GM21367 (cell line): ENCODE results near the gene FAM222B.
"Not testable (repeated sequence)": the region's sequence is repeated elsewhere in the genome, so short reads cannot be mapped to it uniquely, and the experiment has no call there.

Experiments used
- ATAC-seq: cut with Tn5 transposase; IDR thresholded peaks from one replicate; pipeline ENCODE4 v1.9.1; 2021; ENCODE audit not compliant: unreplicated experiment

The FAM222B gene

DNA sequence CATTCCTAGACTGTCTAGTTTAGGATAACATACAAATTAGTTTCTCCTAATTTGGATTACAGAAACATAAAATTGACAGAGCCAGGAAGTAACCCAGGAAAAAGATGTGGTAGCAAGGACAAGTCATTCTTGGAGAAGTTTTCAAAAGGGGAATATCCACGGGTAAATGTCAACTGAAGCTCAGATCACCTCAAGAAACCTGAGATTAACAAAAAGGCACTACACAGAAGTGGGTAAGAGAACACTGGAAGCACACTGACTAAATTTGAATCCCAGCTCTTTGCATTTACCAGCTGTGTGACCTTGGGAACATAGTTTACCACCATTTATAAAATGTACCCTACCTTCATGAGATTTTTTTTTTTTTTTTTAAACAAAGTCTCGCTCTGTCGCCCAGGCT is 59.4 kb downstream of the FAM222B start:
- ATAC-seq = no peak

DNA sequence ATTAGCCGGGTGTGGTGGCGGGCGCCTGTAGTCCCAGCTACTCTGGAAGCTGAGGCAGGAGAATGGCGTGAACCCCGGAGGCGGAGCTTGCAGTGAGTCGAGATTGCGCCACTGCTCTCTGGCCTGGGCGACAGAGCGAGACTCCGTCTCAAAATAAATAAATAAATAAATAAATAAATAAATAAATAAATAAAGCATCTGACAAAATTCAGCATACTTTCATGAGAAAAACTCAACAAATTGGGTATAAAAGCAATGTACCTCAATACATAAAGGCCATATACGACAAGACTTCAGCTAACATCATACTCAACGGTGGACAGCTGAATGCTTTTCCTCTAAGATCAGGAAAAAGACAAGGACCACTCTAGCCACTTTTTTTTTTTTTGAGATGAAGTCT is 63.0 kb downstream of the FAM222B start:
- not testable (repeated sequence) for ATAC-seq

DNA sequence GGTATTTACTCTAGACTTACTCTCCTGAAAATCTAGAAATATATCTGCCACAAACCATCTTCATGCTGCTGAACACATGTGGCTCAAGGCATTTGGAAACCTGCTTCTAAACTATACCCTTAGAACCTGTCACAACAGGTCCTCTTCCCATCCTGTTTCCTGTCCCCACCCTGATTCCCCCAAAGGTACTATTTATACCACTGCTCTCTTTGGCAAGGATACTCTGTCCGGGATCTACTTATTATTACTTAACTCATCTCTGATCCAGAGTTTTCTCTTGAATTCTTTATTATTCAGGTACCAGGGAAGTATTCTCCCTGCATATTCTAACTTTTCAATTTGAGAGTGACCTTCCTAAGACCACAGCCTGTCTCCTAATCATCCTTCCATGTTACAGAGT is 65.4 kb downstream of the FAM222B start:
- ATAC-seq = no peak

DNA sequence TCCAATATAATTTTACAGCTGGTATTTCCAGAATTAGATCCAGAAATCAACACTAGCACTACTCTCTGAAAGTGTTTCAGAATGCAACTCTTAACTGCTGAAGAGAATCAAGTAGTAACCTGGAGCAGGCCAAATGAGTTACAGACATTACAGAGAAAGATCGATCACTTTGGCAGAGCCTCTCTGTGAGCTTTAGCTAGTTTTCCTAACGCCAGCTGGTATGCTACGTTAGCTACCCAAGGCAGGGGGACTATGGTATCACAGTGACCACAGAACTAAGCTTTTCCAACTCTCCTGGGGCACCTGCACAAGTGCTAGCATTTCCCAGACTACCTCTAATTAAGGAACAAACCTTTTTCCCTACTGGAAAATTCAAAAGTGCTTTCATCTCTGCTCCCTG is 68.4 kb downstream of the FAM222B start:
- ATAC-seq = no peak

DNA sequence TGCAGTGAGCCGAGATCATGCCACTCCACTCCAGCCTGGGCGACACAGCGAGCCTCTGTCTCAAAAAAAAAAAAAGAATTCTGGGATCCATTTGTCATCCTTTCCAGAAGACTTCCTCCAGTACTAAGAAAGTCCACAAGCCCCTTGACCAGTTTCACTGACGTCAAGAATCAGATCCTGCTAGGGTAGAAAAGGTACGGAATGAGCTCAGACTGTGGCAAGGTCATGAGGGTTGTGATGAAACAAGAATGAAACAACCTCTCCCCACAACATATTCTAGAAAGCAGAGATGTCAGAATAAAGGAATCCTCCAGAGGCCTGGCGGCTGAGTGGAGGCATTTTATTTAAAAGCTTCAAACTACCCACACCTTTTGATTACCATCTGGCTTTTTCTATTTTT is 68.9 kb downstream of the FAM222B start:
- ATAC-seq = no peak

DNA sequence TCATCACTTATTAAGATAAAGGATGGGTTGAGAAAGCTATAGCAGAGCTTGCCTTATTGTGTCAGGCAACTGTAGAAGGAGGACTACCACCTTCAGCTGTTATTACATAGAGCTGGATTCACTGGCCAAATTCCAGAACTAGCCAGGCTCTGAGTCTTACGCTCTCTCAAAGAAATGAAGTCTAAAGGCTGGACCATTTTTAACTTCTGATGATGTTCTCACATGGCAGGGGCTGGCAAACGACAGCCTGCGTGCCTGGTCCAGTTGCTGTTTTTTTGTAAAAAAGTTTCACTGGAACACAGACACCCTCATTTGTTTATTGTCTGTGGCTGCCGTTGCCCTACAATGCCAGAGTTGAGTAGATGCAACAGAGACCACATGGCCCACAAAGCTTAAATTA is 77.6 kb downstream of the FAM222B start:
- no peak for ATAC-seq

DNA sequence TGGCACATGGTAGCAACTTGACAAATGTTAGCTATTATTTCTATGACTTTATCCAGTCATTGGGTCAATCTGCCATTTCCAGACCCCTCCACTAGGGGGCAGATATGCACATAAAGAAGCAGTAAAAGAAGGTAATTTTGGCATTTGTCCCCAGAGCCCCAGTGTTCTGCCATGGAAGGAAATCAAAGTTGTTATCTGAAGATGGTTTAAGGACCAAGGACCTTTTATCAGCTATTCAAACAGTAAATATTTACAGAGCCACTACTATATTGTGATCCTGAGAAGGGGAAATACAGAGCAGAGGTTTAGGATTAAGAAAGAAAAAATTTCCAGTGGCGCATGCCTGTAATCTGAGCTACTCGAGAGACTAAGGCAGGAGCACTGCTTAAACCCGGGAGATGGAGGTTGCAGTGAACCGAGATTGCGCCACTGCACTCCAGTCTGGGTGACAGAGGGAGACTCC is 78.8 kb downstream of the FAM222B start:
- no peak for ATAC-seq

DNA sequence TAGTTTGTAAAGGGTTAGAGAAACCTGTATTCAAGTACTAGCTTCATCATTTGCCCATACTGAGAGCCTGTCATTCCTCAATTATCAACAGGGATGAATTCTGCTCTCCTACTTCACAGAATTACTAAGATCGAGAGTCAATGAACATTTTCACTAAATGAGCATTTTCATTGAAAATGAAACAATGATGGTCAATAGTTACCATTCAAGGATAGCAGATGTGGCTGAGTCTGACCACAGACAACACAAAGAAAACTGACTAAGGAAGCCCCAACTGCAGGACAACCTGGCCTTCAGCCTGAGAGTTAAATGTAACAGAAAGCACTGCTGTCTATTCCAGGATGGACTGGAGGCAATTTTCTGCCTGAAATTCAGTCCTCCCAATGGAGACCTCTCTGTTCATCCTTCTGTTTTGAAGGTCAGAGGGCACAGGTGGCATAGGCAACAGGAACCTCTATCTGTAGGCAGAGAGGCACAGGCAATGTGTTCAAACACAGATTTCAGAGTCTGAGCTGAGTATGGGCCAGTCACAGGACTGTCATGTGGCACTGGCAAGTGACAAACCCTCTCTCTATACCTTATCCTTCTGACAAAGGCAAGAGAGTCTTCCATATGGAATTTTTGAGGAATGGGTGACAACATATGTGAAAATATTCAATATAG is 79.3 kb downstream of the FAM222B start:
- ATAC-seq = no peak

DNA sequence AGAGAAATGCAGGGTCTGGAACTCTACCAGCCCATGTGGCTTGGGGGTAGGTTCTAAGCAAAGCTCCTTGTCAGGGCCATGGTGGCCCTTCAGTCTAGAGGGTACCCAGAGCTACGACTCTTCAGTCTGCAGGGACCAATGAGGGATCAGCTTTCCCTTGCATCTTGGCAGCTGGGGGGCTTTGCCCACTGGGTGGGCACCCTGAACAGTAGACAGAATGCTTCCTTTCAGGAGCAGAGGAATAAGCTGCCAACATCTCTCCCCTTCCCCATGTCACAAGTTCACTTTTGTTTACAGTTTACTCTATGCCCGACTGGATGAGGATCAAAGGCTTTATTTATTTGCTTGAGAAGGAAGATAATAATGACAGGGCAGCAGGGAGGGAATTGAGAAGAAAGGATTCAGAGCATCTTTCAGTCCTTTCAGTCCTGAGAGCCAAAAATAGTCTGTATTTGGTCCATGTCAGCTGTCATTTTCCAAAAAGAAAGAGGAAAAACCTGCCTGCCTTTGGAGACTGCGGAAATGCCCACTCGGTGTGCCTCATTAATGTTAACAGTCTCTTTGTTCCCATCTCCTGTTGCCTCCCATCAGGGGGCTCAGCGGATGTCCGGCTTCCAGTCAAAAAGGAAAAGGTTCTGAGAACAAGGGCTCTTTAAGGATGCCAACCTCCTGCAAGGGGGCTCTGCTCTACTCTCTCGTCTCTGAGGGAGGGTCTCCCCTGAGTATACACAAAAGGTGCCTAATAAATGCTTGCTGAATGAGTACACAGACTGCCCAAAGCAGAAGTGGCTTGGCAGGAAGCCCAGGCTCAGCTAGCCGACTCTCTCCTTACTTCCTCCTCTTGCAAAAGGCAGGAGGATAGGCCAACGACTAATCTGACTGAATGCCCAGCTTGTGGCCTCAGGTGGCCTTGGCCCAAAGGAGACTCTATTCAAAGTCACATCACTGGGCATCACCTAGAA is 81.7 kb downstream of the FAM222B start:
- ATAC-seq = no peak

DNA sequence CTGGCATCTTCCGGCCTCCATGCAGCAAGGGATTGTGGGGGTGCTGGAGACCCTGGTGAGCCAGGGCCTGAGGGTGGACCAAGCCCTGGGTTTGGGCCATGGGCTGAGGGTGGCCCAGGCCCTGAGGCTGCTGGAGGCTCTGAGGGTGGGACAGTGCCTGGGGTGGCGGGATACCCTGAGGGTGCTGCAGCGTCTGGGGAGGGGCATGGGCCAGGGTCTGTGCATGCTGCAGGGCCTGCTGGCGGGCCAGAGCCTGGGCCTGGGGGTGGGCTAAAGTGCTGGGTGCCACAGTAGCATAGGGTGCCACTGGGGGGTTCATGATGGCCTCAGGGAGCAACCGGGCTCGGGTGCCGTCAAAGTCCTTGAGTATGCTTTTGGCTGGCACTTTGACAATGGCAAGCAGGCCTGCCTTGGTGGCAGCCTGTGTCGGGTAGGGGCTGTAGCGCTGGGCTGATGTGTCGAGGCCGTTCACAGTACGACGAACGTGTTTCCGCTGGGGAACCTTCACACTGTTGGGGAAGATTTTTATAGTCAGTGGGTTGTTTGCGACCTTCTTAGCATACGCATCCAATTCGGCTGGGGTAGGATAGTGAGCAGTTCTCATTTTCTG is 83.2 kb downstream of the FAM222B start:
- no peak for ATAC-seq

DNA sequence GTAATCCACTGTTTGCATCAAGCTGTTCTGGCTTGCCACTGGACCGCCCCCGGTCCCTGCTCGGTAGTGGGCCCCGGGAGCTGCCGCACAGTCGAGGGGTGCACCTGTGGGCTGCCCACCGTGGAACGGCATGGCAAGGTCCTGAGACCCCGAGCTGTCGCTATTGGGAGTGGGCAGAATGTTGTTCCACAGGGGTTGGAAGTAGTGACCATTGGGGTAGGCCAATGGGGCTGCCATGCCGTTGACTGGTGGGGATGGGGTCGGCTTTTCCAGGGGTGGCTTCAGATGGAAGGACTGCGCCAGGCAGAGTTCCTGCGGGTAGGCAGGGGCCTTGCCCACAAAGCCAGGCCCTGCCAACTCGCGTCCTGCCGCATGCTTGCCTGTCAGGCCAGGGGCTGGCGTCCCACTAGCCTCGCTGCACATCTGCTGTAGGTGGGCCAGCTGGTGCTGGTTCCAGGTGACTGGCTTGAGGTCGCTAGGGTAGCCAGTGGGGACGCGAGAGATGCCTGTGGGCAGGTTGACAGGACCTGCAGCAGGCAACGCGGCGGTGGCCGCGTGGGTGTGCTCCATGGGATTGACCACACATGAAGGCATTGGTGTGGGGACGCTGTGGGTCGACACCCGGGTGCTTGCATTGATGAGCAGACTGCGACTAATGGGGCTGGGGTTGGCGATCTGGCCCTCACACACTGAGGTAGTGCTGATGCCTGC is 84.0 kb downstream of the FAM222B start:
- no peak for ATAC-seq

DNA sequence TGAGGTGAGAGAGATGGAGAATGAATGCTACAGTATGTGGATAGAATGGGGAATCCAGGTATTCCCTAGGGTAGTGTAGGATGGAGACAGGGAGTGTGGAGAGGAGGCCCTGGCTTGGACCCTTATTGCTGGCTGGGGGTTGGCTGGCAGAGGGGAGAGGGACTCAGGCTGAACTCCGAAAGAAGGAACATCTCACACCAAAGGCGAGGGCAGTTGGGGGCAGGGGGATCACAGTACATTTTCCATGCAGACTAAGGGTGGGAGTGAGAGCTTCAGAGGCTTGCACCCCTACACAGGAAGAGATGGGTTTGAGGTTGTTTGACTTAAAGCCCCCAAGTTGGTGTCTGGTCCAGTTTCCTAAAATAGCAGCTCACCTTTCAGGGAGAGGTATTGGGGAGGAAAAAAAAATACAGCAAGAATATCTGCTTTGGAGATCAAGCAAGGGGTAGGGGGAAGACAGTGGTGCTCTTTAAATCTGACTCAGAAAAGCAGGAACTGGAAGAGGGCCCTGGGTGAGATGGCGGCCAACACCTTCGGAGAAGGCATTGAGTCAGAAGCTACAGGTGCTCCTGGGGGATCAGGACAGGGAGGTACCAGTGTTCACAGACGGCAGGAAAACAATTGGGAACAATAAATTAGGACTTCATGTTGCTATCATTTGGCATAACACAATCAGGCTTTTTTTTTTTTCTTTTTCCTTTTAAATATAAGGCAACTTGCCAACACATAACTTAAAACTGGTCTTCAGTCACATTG is 86.4 kb downstream of the FAM222B start:
- ATAC-seq = no peak

DNA sequence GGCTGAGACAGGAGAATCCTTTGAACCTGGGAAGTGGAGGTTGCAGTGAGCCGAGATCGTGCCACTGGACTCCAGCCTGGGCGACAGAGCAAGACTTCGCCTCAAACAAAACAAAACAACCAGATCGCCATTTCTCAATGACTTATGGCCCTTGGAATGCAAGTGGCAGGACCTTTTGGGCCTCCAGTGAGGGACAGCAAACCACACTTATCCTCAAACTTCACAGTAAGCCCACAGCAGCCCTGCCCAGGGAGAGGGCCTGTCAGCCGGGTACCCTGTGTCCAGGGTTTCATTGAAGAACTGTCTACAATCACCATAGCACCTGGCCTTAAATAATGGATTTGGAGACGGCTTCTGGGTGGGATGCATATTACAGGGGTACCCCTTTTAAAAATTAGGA is 87.1 kb downstream of the FAM222B start:
- no peak for ATAC-seq

DNA sequence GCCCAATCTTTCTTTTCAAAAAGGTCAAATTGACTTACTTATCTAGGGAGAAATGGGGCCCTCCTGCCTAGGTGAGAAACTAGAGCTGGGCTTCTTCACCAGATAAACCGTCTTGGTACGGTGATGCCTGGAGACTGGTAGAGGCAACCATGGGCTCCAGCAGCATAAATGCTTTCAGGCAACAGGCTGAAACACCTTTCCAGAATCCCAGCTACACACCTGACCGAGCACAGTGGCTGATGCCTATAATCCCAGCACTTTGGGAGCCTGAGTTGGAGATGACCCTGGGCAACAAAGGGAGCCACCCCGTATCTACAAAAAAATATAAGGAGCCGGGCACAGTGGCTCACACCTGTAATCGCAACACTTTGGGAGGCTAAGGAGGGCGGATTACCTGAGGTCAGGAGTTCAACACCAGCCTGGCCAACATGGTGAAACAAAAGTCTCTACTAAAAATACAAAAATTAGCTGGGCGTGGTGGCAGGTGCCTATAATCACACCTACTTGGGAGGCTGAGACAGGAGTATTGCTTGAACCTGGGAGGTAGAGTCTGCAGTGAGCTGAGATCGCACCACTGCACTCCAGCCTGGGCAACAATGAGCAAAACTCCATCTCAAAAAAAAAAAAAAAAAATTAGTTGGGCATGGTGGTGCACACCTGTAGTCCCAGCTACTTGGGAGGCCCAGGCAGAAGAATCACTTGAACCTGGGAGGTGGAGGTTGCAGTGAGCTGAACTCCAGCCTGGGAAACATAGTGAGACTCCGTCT is 90.8 kb downstream of the FAM222B start:
- ATAC-seq = no peak

DNA sequence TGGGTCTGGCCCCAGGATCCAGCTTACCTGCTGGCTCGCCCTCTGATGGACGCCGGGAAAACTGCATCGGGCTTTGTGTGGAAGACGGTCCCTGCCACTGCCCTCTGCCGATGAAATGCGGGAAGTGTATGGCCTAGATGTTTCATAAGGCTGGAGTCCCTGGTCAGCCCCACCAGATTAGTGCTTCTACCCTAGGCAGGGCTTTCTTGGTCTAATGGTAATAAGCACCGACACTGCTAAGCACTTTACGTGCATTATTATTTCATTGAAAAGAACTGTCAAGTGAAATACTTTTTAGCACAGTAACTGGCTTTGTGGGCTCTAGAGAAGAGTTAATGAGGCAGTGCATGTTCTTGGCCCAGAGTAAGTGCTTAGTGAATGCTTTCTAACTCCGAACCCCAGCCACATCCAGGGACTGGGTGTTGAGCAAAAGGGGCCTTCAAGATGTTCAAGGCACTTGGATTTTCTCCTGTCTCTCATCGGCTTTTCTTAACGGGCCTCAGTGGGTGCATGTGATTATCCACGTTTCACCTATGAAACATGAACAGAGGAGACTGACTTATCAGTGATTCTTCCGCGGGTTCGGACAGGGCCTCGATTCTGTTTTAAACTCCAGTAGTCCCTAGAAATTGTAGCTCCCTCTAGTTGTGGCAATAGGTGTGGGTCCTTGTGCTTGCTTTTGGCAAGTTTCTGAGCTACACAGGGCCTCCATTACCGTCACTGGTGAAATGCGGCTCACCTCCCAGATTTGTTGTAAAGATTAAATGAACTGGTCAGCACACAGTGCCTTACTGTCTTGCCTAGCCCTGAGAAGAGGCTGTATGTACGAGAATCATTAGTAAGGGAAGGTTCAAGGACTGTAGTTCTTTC is 92.2 kb downstream of the FAM222B start:
- peak; percentile 52 for ATAC-seq

DNA sequence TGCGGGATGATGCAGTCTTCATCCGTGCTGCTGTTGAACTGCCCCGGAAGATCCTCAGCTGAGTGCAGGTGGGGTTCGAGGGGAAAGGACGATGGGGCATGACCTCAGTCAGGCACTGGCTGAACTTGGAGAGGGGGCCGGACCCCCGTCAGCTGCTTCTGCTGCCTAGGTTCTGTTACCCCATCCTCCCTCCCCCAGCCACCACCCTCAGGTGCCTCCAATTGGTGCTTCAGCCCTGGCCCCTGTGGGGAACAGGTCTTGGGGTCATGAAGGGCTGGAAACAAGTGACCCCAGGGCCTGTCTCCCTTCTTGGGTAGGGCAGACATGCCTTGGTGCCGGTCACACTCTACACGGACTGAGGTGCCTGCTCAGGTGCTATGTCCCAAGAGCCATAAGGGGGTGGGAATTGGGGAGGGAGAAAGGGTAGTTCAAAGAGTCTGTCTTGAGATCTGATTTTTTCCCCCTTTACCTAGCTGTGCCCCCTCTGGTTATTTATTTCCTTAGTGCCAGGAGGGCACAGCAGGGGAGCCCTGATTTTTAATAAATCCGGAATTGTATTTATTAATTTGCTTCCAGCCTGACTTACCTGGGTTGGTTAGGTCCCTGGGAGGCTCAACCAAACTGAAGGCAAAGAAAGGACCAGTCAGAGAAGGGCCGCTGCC is 92.9 kb downstream of the FAM222B start:
- no peak for ATAC-seq

DNA sequence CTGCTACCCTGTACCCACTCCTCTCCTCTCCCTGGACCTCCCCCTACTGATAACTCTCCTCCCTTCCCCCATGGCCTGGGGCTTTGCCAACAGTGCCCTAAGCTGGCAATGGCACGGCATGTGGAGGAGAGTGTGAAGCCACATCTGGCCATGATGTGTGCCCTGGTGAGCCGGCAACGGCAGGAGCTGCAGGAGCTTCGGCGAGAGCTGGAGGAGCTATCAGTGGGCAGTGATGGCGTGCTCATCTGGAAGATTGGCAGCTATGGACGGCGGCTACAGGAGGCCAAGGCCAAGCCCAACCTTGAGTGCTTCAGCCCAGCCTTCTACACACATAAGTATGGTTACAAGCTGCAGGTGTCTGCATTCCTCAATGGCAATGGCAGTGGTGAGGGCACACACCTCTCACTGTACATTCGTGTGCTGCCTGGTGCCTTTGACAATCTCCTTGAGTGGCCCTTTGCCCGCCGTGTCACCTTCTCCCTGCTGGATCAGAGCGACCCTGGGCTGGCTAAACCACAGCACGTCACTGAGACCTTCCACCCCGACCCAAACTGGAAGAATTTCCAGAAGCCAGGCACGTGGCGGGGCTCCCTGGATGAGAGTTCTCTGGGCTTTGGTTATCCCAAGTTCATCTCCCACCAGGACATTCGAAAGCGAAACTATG is 93.6 kb downstream of the FAM222B start:
- no peak for ATAC-seq
